GM12865 (cell line): Measurements from ENCODE around the gene MFAP2.

ENCODE experiments used
- DNase-seq: peaks from one replicate; pipeline ENCODE4 v3.0.0; 2010; ENCODE audit warnings: low read depth
- H3K4me3 ChIP-seq: 2 replicates; pipeline ENCODE4 v1.5.1; 2011; ENCODE audit warnings: mild to moderate bottlenecking, low read depth, low read length, control low read depth
- TF ChIP-seq, protein P1 (sequence below): IDR thresholded peaks from 2 replicates; pipeline ENCODE4 v1.5.1; 2011; ENCODE audit warnings: low read length, control low read depth, low read depth, inconsistent platforms; ENCODE audit not compliant: insufficient read depth; ENCODE audit errors: missing control alignments

The MFAP2 gene

GRCh38 chr1:16975838-16976237 is 4.6 kb downstream of the MFAP2 start:
- no peak overlapping the region for H3K4me3 ChIP-seq
- DNase-seq = no peak
- TF ChIP-seq, protein P1, sequence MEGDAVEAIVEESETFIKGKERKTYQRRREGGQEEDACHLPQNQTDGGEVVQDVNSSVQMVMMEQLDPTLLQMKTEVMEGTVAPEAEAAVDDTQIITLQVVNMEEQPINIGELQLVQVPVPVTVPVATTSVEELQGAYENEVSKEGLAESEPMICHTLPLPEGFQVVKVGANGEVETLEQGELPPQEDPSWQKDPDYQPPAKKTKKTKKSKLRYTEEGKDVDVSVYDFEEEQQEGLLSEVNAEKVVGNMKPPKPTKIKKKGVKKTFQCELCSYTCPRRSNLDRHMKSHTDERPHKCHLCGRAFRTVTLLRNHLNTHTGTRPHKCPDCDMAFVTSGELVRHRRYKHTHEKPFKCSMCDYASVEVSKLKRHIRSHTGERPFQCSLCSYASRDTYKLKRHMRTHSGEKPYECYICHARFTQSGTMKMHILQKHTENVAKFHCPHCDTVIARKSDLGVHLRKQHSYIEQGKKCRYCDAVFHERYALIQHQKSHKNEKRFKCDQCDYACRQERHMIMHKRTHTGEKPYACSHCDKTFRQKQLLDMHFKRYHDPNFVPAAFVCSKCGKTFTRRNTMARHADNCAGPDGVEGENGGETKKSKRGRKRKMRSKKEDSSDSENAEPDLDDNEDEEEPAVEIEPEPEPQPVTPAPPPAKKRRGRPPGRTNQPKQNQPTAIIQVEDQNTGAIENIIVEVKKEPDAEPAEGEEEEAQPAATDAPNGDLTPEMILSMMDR = no peak

- TF ChIP-seq, protein P1 = no peak
- no peak overlapping the region for H3K4me3 ChIP-seq
- no peak for DNase-seq
Measured at GRCh38 chr1:16975211-16975610, 5.2 kb downstream of the MFAP2 start.

GRCh38 chr1:16973215-16973614 is 7.2 kb downstream of the MFAP2 start:
- TF ChIP-seq, protein P1 = no peak
- DNase-seq = no peak
- H3K4me3 ChIP-seq = no peak overlapping the region

DNA sequence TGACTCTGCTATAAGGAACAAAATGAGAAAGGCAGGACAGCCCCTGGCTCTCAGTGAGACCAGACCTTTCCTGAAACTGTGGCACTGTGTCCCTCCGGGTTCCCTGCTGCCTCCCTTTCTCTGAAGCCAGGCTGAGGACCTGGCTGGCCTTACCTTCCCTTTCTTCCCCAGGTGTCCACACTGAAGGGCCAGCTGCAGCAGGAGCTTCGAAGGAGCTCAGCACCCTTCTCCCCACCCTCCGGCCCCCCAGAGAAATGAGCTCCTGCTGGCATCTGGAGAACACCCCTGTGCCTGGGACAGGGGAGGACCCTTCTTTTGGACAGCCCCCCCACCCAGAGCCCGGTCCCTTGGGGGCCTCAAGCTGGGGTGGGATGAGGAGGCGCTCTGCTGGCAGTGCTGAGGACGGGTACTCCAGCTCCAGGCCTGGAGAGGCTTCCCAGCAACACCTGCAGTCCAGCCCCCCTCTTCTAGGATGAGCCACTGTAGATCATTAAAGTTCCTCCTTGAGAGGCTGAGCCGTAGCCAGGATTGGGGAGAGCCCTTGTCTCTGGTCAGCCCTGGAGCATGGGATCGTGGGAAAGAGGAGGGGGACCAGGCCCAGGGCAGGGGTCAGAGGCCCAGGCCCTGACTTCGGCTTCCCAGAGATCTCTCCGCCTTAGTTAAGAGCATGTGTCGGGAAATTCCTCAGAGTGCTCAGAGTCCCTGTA is 8.1 kb downstream of the MFAP2 start:
- TF ChIP-seq, protein P1 = no peak
- no peak overlapping the region for H3K4me3 ChIP-seq
- no peak for DNase-seq

DNA sequence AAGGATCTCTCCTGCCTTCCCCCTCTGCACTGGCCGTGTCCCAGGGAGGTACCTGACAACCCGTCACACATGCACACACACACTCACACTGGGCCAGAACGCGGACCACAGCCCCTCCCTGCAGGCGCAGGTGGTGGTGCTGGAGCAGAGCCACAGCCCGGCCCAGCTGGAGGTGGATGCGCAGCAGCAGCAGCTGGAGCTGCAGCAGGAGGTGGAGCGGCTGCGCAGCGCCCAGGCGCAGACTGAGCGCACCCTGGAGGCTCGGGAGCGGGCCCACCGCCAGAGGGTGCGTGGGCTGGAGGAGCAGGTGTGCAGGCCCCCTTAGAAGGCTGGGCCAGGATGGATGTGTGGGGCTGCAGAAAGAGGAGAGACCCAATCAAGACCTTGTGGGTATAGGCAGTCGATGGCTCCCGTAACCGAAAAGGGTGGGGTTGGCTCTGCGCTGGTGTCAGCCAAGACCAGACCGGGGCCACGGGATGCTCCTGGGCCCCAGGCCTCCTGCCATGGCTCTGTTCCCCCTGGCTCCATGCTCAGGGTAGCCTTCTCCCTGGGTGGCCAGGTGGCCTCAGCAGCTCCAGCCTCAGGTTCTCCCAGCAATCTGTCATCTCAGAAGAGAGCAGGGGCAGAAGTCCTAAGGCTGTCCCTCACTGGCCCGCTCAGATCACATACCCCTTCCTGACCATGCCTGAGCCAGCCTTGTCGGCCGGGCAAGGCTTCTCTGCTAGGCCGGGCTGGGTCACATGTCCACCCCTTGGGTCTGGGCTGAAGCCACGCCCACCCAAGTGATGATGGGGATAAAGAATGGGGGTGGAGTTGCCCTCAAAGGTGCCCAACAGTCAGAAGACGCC is 8.9 kb downstream of the MFAP2 start:
- H3K4me3 ChIP-seq = no peak overlapping the region
- TF ChIP-seq, protein P1 = no peak
- no peak for DNase-seq

GRCh38 chr1:16970132-16970910 is 10.1 kb downstream of the MFAP2 start:
- TF ChIP-seq, protein P1 = no peak
- no peak for DNase-seq

More at GRCh38 chr1:16970132-16970910, 10.1 kb downstream of the MFAP2 start:
- no peak overlapping the region for H3K4me3 ChIP-seq
